ENCODE results near the gene CCL5. TPM values are rescaled to one million over a fixed set of nuclear protein-coding genes. Genes with fewer than 3 reads are reported as not detected.

CCL5 gene
- total RNA-seq, 1 experiment from 2014 or later = not detected

DNA sequence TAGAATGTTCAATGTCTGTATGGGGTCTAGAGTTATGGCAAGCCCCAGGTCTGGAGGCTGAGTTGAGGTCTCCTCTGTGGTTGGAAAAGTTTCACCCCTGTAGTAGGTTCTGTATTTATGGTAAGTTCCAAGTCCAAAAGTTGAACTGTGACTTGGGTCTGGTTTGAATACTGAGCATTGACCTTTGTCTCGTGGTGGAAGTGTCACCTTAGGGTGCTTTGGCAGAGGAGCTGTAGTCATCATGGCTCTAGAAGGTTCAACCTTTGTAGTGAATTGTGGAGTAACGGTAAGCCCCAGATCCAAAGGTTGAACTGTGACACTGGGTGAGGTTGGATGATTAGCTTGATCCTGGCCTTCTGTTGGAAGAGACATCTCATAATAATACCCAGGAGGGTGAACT is 32.8 kb upstream of the CCL5 start:
- Histone ChIP-seq H3K4me3 (ENCODE audit: low read length) (no peak overlapping the region), H3K36me3 (ENCODE audit: low read depth, low read length) (no peaks in the 10 kb centered on the region), H3K79me2 (ENCODE audit: low read length) (no peaks in the 10 kb centered on the region), H3K4me1 (ENCODE audit: insufficient read depth, low read length) (no peaks in the 10 kb centered on the region), H3K4me2 (ENCODE audit: low read length) (no peak overlapping the region), H3F3A (ENCODE audit: low read length, unreplicated experiment) (no peaks in the 10 kb centered on the region), H3K27me3 (ENCODE audit: low read length) (no peaks in the 10 kb centered on the region), H2AFZ (ENCODE audit: low read length) (no peak overlapping the region), H3K27ac (ENCODE audit: low read length) (no peak overlapping the region), H3K9ac (ENCODE audit: low read length) (no peak overlapping the region), H3K9me3 (ENCODE audit: low read length) (no peaks in the 10 kb centered on the region), H4K20me1 (ENCODE audit: low read length) (no peaks in the 10 kb centered on the region), H3K9me2 (replicated peaks; ENCODE audit: low read length) (no peaks in the 10 kb centered on the region)
- DNase-seq = no peak
- TF ChIP-seq EZH2phosphoT487 (IDR thresholded peaks at IDR 0.05; ENCODE audit: borderline replicate concordance, low read length) (no peak), EZH2 (IDR thresholded peaks at IDR 0.05; ENCODE audit: low read length, unreplicated experiment) (no peak)
- TF ChIP-seq, protein P1, sequence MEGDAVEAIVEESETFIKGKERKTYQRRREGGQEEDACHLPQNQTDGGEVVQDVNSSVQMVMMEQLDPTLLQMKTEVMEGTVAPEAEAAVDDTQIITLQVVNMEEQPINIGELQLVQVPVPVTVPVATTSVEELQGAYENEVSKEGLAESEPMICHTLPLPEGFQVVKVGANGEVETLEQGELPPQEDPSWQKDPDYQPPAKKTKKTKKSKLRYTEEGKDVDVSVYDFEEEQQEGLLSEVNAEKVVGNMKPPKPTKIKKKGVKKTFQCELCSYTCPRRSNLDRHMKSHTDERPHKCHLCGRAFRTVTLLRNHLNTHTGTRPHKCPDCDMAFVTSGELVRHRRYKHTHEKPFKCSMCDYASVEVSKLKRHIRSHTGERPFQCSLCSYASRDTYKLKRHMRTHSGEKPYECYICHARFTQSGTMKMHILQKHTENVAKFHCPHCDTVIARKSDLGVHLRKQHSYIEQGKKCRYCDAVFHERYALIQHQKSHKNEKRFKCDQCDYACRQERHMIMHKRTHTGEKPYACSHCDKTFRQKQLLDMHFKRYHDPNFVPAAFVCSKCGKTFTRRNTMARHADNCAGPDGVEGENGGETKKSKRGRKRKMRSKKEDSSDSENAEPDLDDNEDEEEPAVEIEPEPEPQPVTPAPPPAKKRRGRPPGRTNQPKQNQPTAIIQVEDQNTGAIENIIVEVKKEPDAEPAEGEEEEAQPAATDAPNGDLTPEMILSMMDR (conservative IDR thresholded peaks at IDR 0.05; ENCODE audit: low read depth, low read length) = no peak
- POLR2A ChIA-PET (ENCODE audit: unreplicated experiment) = no interaction called here
- CTCF ChIA-PET = no interaction called here
- intact Hi-C loops (cut with micrococcal nuclease) = no loop called here
- BruUV-seq (replicated peaks) = no TSS peak
- ATAC-seq = no peak

DNA sequence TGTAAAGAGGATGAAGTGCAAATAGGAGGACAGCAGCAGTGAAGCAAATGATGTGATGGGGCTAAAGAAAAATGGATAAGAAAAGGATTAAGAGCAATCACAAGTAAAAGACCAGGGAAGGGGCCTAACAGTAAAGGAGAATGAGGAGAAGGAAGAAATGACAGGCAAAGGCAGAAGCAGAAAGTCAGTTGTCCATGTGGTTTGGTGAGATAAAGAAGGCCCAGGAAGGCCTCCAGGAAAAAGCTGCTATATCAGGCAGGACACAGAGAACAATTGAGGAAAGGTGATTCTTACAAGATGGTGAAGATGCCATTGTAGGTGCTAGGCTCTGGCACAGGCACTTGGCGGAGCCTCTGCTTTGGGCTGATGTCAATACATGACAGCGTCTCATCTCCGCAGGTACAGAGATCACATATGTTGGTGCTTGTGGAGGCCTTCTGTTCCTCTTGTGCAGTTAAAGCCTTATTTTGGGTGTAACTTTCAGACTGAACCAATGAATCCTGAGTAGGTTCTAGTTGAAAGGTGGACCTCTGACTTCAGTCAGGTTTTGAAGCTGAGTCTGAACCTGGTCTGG is 32.3 kb upstream of the CCL5 start:
- no peaks in the 10 kb centered on the region for H3F3A ChIP-seq (ENCODE audit: low read length, unreplicated experiment)
- H4K20me1 ChIP-seq (ENCODE audit: low read length) = no peaks in the 10 kb centered on the region
- no peak overlapping the region for H3K27ac ChIP-seq (ENCODE audit: low read length)
- TF ChIP-seq EZH2phosphoT487 (IDR thresholded peaks at IDR 0.05; ENCODE audit: borderline replicate concordance, low read length) (no peak), EZH2 (IDR thresholded peaks at IDR 0.05; ENCODE audit: low read length, unreplicated experiment) (no peak)
- TF ChIP-seq, protein P1 (conservative IDR thresholded peaks at IDR 0.05; ENCODE audit: low read depth, low read length) = no peak
- no peak overlapping the region for H2AFZ ChIP-seq (ENCODE audit: low read length)
- H3K4me2 ChIP-seq (ENCODE audit: low read length) = no peak overlapping the region
- H3K79me2 ChIP-seq (ENCODE audit: low read length) = no peaks in the 10 kb centered on the region
- no peak overlapping the region for H3K9ac ChIP-seq (ENCODE audit: low read length)
- no peak overlapping the region for H3K4me3 ChIP-seq (ENCODE audit: low read length)
- ATAC-seq (no peak), DNase-seq (no peak)
- POLR2A ChIA-PET (ENCODE audit: unreplicated experiment) = no interaction called here
- no TSS peak for BruUV-seq (replicated peaks)
- no peaks in the 10 kb centered on the region for H3K27me3 ChIP-seq (ENCODE audit: low read length)
- intact Hi-C loops (cut with micrococcal nuclease) = no loop called here
- no peaks in the 10 kb centered on the region for H3K36me3 ChIP-seq (ENCODE audit: low read depth, low read length)
- H3K9me3 ChIP-seq (ENCODE audit: low read length) = no peaks in the 10 kb centered on the region
- CTCF ChIA-PET = no interaction called here
- H3K9me2 ChIP-seq (replicated peaks; ENCODE audit: low read length) = no peaks in the 10 kb centered on the region
- no peaks in the 10 kb centered on the region for H3K4me1 ChIP-seq (ENCODE audit: insufficient read depth, low read length)

DNA sequence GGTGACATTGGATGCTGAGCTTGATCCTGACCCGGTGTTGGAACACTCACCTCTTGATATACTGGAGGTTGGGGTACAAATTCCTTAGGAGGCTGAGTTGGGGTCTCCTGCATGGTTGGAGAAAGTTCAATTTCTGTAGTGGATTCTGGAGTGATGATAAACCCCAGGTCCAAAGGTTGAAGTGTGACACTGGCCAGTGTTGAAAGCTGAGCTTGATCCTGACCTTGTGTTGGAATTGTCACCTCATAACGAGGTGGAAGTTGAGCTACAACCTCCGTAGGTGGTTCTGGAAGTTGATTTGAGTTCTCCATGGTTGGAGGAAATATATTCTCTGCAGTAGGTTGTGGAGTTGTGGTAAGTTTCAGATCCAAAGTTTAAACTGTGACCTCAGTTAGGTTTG is 29.2 kb upstream of the CCL5 start:
- TF ChIP-seq, protein P1 (conservative IDR thresholded peaks at IDR 0.05; ENCODE audit: low read depth, low read length) = no peak
- TF ChIP-seq EZH2phosphoT487 (IDR thresholded peaks at IDR 0.05; ENCODE audit: borderline replicate concordance, low read length) = no peak
- no peak for TF ChIP-seq EZH2 (IDR thresholded peaks at IDR 0.05; ENCODE audit: low read length, unreplicated experiment)
- no peaks in the 10 kb centered on the region for H3K27me3 ChIP-seq (ENCODE audit: low read length)
- no peak for ATAC-seq
- H3F3A ChIP-seq (ENCODE audit: low read length, unreplicated experiment) = no peaks in the 10 kb centered on the region
- POLR2A ChIA-PET (ENCODE audit: unreplicated experiment) = no interaction called here
- H3K9ac ChIP-seq (ENCODE audit: low read length) = no peak overlapping the region
- CTCF ChIA-PET = no interaction called here
- H3K27ac ChIP-seq (ENCODE audit: low read length) = no peak overlapping the region
- intact Hi-C loops (cut with micrococcal nuclease) = no loop called here
- no peaks in the 10 kb centered on the region for H3K4me1 ChIP-seq (ENCODE audit: insufficient read depth, low read length)
- H3K9me3 ChIP-seq (ENCODE audit: low read length) = no peaks in the 10 kb centered on the region
- H3K36me3 ChIP-seq (ENCODE audit: low read depth, low read length) = no peaks in the 10 kb centered on the region
- no peak overlapping the region for H3K4me3 ChIP-seq (ENCODE audit: low read length)
- H3K4me2 ChIP-seq (ENCODE audit: low read length) = no peak overlapping the region
- no peak for DNase-seq
- no peaks in the 10 kb centered on the region for H3K79me2 ChIP-seq (ENCODE audit: low read length)
- no peaks in the 10 kb centered on the region for H4K20me1 ChIP-seq (ENCODE audit: low read length)
- H3K9me2 ChIP-seq (replicated peaks; ENCODE audit: low read length) = no peaks in the 10 kb centered on the region
- no peak overlapping the region for H2AFZ ChIP-seq (ENCODE audit: low read length)
- BruUV-seq (replicated peaks) = no TSS peak
